Stimulated activated CD8-positive, alpha-beta memory T cell treated with anti-CD3 and anti-CD28 coated beads, Interleukin-12 subunit alpha, Interleukin-12 subunit beta, amount 100 ng/mL, for 24 hours (primary cell): ENCODE measurements around the gene YKT6.
A peak's percentile ranks its signal among the peaks of the same experiment; 100 is the strongest.
"Not testable (repeated sequence)": the region's sequence is repeated elsewhere in the genome, so short reads cannot be mapped to it uniquely, and the experiment has no call there.

Source experiments
- DNase-seq: peaks from one replicate; pipeline ENCODE4 v3.0.0-alpha.2; 2020; ENCODE audit errors: extremely low read depth

YKT6 gene

DNA sequence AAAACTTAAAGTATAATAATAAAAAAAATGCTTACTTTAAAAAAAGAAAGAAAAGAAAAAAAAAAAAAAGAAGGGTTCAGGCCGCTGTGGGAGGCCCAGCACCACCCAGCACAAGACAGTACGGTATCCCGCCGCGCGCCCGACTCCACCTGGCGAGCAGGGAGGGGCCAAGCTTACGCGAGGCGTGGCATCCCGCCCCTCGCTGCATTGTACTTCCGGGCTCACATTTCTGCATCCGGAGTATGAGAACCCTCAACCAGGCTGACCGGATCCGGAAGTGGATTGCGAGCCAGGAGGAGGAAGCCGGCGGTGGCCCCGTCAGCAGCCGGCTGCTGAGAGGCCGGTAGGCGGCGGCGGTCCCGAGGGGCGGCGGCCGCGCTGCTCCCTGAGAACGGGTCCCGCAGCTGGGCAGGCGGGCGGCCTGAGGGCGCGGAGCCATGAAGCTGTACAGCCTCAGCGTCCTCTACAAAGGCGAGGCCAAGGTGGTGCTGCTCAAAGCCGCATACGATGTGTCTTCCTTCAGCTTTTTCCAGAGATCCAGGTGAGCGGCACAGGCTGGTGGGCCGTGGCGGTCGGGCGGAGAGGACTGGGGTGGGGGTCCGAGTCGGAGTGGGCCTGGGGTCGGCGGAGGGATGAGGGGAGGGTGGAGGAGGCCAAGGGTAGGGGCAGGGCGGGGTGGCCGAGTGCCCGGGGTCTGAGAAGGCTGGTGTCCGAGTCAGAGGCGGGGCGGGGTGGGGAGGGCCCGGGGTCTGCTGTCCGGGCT lies at the start of gene YKT6:
YKT6 (plus strand) TSS at position 280 of the 763 bp plus-strand sequence; CDS start at position 438, 158 bp downstream.
- DNase-seq = peak; percentile 89

DNA sequence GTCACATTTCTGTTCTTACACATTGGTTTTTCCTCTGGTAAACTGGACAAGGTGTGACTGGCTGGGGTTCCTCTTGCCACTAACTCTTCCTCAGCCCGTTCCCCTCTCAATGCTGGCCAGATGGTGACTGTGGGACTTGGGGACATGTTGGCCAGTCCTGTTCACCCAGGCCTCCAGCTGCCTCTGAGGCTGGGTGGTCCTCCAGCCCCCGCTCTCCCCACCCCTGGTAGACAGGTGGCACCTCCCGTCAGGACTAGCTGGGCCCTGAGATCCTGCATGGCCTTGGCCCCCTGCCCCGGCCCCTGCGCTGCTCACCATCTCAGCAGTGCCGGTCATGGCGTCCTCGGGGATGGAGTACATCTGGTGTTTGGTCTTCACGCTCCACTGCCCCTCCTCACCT lies 48.8 kb upstream of the YKT6 start:
- no peak for DNase-seq

DNA sequence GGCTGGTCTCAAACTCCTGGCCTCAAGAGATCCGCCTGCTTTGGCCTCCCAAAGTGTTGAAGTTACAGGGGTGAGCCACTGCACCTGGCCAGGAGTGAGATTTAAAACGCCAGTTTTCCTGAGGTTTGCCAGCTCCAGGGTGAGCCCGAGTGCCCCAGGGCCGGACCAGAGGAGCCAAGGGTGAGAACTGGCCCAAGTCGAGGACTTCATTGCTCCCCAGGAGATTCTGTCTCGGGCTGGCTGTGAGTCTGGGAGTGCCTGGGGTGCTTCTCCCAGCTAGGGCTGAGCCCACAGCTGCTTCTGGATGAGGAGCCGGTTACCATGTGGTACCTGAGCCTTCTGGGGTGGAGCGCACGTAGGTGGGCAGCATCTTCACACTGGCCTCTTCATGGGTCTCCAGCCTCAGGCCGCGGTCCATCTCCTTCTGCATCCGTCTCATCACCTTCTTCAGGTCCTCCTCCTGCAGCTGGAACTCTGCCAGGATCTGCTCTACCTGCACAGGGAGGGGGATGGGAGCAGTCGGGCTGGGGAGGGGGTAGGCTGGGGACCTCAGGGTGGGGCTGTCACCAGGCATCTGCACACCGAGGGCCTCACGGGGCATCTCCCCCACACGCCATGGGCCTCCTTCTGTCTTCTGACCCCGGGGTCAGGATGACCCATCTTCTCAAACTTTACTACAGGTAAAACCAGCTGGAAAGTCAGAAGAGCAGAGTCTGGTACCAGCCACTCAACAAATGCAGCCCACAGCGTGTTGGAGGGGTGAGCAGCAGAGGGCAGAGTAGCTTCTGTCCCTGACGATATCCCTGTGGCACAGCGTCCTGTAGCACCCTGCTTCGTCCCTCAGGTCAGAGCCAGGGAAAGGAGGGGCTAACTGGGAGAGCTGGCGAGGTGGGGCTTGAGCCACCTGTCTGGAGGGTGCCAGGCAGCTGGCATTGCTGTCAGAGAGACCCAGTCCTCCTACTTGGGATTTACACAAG lies 47.5 kb upstream of the YKT6 start:
- DNase-seq = no peak

DNA sequence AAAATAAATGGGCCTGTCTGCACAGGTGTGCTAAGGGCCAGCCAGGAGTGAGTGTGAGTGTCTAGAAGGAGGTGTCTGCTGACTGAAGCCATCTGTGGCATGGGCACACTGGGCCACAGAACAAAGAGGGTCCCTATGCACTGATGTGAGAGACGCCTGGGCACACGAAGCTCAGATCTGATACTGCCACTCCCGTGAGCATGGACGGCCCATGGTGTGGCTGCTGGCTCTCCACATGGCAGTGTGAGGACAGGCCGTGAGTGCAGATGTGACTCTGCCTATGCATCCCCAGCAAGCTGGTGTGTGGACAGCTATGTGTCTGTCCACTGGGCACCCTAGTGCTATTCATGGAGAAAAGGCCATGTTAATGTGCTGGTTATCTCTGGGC lies 46.8 kb upstream of the YKT6 start:
- DNase-seq = no peak

DNA sequence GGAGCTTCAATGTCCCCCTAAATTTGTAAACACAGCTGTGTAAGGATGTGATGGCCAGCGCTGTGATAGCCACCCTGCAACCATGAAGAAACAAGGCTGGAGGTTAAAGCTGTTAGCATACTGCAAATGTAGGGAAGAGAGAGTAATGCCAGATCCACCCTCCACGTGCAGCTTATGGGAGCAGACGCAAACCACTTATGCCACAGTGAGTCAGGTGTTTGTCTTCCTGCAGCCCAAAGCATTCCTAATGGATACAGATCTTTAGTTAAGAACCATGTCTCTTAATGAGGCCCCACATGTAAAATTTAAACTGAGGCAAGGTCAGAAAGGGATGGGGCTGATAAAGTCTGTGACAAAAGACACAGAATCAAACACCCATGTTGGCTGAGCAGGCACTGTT lies 46.1 kb upstream of the YKT6 start:
- no peak for DNase-seq

DNA sequence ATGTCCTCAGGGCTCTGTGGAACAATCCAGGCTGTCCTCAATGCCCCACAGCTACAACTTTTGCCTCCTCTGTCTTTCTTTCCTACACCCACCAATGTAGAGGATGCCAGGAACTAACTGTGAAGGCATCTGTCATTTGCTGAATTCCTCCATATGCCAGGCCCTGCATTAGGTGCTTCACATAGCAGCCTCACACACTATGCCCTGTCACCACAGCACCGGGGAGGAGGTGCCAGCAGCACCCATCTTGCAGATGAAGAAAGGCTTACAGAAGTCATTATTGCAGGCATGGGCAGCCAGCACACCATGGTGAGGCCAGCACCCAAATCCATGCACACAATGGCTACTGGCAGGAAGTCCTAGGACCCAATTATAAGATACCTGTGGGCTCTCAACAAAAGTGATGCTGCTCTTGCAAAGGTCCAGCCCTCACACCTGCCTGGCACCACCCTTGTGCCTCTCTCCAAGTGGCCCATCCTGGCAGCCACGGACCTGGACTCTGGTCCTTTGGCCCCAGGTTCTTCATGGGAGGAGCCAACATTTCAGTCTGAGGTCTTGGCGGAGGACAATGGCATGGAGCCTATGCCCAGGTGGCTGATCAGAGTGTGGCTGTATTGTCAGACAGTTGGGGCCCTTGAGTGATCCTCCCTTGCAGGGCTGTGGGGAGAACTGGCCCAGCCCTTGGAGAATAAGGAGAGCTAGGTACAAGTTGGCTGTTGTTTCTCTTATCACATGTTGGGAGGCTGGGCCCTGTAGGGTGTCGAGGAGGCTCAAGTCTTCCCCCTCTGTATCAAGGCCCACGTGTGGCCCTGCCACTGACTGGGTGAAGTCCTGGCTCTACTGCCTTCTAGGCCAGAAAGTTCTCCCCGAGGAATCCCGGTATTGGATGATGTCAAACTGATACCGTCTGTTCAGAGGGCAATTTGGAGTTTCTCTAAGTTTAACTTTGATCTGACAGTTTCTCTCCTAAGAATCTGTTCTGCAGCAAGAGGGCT lies 45.3 kb upstream of the YKT6 start:
- DNase-seq = no peak

DNA sequence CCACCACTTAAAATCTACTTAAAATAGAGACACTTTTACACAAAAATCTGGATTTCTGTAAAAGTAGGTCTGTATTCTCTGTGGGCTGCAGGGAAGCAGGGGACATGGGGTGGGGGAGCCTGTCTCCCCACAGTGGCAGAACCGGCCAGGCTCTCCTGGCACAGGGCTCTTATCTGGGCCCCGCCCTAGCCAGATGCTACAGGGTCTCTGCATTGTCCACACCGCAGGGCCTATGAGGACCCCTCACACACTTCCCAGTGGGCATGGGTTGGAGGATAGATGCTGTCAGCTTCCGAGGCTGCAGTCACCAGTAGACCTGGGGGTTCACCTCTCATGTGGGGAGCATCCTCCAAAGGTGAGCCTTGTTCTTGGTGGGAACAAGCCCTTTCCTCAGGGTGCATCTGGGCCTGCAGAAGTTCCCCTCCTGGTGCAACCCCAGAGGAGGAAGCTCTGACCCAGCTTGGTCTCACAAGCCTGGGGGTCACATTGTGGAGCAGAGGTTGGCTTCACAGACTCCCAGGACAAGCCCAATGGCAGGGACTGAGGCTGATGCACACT lies 44.2 kb upstream of the YKT6 start:
- DNase-seq = no peak

DNA sequence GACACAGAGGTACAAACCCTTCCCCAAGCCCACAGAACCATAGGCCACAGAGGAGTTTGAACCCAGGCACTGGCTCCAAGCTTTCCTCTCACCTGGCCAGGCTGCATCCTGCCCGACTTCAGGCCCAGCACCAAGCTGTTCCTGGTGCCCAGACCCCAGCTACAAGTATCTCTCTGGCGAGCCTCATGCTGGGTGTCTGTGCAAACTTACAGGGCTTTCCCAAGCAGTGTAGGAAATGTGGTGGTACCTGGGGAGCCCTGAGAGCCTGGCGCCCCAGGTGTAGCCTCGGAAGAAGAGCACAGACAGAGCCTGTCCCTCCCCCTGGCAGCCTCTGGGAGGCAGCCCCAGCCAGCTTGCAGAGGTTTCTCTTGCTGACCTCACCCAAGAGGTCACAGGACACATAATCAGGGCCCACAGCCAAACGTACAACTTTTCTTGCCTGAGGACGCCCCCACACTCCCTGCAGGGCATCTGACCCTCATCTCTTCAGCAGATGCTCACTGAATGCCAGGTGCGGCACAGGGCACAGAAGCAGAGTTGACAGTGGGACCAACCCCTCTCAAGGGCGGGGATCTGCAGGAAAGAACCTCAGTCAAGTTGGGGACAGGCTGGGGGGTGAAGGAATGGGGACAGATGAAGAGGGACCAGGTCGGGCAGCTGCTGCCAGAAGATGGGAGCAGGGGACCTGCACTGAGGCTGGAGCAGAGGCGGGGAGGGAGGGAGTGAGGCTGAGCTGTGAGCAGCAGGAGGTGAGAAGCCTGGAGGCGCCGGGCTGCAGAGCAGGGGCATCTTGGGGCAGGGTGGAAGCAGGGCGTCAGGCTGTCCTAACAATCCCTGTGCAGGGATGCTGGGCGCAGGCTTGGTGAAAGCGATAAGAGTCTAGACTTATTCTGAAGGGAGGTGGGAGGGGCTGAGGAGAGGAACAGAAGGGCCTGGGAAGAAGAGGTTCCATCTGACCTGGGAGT lies 43.4 kb upstream of the YKT6 start:
- DNase-seq = no peak

DNA sequence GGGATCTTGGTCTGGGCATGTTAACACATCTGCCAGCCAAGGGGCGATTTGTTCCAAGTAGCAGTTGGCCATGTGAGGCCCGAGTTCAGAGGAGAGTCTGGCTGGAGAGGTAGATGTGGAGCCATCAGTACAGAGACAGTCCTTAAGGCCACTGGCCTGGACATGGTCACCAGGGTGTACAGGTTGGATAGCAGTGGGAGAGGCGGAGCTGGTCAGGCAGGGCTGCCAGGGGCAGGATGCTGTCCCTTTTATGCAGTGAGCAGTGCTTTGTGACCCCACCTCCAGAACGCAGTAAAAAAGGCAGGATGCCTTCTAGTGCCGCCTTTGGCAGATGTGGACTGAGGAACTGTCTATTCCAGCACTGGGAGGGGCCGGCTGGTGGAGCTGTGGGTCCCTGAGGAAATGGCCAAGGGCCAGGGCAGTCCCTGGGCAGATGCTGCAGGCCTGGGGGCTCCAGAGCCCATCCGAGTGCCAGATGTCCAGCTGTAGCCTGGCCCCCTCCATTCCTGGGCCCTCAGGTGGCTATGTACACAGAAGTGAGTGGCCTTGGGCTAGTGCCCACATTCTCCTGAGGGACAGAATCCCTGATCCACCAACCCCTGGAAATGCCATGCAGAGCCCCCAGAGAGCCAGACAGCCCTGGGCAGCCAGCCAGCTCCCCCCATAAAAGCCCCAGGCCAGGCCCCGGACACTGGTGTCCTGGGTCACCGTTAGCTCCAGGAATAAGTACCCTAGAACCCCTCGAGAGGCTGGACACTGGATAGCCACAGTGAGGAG lies 42.5 kb upstream of the YKT6 start:
- DNase-seq = no peak

DNA sequence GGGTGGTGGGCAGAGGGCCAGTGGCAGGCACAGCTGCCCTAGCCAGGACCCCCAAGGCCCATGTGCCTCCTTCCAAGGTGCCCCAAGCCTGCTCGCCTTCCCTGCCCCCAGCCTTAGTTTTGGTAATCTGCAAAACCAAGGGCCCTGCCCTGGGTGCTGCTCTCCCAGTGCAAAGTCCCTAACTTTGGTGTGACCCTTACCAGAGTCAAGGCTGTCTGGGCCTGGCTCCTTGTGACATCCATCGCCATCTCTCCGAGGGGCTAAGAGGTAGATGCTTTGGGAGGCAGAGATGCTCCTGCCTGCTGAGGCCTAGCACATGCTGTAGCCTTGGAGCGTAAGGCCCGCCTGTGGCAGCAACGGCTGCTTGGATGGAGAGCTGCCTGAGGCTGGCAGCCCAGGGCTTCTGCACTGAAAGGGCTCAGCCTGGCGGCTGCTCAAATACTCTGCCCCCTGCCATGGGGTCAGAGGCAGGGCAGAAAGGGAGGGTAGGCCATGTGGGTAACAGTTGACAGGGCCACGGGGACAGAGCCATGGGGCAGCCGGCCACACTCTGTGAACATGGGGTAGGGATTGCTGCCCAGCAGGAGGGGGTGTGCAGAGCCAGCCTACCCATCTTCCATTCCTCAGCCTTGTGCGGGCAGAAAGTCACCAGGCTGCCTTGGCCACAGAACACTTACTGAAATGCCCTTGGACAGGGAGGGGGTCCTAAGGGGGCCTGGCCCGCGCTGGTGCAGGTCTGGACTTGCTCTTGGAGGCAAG lies 41.7 kb upstream of the YKT6 start:
- DNase-seq = no peak

DNA sequence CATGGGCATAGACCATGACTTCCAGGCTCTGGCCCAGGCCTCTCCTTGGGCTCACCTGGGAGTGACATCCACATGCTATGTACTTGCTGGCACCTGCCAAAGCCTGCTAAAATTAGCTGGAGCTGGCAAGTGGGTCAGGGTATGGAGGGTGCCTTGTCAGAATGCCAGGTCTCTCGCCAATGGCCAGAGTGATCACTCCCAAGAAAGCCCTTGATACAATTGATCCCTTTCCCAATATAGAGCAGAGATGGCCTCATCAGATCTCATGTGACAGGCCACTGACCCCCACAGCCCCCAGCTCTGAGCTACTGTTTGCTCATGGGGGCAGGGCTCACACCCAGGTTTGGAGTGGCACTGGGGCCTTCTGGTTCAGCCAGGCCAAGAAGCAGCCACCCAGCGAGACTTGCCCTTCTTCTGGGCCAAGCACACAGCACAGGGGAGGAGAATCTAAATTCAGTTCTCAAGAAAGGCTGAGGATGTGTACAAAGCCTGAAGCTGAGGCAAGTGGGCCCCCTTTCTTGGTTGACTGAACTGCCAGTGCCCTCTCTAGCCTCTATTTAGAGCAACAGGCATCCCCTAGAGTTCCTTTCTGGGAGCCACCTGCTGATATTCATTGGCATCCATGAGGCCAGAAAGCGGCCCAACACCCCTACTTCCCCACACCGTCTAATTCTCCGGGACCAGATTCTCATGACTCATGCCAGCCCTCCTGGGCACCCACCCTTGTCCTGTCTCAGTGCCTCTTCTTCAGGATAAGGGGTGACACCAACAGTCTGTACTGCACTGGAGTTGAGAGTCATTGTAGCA lies 40.8 kb upstream of the YKT6 start:
- DNase-seq = no peak

DNA sequence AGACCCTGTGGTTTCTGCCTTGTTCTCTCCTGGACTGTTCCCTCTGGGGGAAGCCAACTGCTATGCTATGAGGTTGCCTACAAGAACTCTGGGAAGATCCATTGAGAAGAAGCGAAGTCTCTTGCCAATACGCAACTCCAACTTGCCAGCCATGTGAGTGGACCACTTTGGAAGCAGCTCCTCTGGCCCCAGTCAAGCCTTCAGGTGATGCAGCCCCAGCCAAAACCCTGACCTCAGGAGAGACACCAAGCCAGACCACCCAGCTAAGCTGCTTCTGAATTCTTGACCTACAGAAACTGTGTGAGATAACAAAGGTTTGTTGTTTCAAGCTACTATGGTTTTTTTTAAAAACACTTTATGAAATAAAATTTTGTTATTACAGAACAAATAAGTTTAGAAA lies 39.4 kb upstream of the YKT6 start:
- no peak for DNase-seq

DNA sequence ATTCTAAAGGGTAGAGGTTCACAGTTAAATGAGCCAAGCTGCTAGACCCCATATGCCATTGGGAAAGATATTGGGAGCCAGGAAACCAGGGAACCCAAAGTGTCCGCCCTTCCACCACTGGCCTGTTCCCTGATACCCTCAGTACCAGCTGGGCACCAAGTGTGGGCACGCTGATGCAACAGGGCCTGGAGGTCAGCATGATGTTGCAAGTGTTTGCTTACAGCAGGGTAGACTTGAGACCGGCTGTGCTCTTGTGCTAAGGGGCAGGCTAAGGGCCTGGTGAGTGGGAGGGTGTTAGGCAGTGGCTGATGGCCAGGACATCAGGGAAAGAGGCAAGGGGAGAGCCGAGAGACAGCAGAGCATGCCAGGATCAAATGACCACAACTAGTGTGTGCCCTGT lies 38.6 kb upstream of the YKT6 start:
- DNase-seq = no peak

DNA sequence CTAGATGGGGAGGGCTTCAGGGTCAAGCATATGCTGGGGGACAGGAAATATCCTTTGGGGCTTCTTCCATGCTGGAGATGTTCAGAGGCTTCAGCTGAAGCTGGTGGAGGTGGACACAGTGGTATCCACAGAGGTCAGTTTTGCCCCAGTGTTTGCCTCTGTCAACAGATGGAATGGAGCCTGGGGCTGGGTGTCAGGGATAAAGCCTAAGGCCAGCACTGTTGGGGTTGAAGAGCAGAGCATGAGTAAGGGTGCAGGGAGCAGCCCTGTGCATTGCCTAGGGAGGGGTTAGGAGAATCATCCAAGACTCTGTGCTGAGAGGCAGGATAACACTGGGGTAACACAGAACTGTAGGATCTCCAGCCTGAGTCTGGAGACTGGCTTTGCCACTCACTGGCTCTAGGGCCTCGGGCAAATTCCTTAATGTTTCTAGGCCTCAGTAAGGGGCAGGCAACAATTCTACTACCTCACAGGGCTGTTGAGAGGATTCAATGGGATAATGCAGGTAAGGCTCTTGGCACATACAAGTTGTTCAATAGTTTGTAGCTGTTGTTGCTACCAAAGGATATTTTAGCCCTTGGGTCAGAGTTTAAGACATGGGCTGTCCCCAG lies 37.9 kb upstream of the YKT6 start:
- no peak for DNase-seq

DNA sequence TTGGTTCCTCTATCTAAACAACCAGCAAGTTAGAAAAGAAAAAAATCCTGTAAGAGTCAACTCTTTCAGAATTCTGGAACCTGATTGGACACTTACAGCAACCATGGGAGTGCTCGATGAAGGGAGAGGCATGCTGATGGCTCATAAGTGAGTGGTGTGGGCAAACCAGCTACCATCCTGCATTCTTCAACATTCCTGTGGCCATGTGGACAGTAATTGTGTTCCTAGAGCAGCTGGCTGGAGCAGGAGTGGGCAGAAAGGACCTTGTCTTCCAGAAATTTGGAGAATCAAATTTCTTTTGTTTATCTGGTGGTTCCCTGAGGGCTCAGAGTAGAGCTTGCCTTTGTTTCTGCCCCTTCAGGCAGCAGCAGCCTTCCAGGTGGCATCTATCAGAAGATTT lies 37.2 kb upstream of the YKT6 start:
- no peak for DNase-seq

DNA sequence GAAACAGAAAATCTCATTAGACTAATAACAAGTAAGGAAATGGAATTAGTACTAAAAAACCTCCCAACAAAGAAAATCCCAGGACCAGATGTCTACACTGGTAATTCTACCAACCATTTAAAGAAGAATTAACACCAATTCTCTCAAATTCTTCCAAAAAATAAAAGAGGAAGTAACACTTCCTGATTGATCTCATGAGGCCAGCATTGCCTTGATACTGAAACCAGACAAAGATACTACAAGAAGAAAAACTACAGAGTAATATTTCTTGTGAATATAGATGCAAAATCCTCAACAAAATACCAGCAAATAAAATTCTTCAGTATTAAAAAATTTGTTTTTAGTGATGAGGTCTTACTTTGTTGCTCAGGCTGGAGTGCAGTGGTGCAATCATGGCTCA lies 32.9 kb upstream of the YKT6 start:
- DNase-seq = no peak

DNA sequence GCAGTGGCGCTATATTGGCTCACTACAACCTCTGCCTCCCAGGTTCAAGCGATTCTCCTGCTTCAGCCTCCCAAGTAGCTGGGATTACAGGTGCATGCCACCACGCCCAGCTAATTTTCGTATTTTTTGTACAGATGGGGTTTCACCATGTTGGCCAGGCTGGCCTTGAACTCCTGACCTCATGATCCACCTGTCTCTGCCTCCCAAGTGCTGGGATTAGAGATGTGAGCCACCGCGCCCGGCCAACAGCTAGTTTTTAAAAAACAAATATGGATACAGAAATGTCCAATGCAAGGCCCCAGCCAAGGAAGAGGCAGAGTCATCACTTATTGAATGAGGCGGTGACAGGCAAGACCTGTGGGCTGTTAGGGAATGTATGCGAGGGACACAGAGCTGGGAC lies 28.9 kb upstream of the YKT6 start:
- not testable (repeated sequence) for DNase-seq
